ENCODE results near the gene DNTT.
A peak's percentile ranks its signal among the peaks of the same experiment; 100 is the strongest.

The DNTT gene

DNA sequence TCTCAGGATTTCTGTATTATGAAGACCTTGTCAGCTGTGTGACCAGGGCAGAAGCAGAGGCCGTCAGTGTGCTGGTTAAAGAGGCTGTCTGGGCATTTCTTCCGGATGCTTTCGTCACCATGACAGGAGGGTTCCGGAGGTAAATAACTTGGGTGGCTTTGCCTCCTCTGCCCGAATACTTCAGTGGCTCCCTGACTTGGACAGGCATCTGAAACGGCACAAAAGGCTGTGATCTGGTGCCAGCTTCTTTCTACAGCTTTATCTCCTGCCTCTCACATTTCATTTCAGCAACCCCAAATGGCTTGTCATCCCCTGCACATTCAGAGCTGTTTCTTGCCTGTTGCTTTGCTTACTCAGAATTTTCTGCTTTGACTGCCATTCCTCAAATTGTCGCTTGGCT, 23.2 kb downstream of the DNTT start:
- TF ChIP-seq, protein P1, sequence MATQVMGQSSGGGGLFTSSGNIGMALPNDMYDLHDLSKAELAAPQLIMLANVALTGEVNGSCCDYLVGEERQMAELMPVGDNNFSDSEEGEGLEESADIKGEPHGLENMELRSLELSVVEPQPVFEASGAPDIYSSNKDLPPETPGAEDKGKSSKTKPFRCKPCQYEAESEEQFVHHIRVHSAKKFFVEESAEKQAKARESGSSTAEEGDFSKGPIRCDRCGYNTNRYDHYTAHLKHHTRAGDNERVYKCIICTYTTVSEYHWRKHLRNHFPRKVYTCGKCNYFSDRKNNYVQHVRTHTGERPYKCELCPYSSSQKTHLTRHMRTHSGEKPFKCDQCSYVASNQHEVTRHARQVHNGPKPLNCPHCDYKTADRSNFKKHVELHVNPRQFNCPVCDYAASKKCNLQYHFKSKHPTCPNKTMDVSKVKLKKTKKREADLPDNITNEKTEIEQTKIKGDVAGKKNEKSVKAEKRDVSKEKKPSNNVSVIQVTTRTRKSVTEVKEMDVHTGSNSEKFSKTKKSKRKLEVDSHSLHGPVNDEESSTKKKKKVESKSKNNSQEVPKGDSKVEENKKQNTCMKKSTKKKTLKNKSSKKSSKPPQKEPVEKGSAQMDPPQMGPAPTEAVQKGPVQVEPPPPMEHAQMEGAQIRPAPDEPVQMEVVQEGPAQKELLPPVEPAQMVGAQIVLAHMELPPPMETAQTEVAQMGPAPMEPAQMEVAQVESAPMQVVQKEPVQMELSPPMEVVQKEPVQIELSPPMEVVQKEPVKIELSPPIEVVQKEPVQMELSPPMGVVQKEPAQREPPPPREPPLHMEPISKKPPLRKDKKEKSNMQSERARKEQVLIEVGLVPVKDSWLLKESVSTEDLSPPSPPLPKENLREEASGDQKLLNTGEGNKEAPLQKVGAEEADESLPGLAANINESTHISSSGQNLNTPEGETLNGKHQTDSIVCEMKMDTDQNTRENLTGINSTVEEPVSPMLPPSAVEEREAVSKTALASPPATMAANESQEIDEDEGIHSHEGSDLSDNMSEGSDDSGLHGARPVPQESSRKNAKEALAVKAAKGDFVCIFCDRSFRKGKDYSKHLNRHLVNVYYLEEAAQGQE (IDR thresholded peaks at IDR 0.05; ENCODE audit: insufficient replicate concordance, low read depth): no peak
- TF ChIP-seq GABPA (IDR thresholded peaks at IDR 0.05; ENCODE audit: low read depth) (no peak), POLR2AphosphoS5 (IDR thresholded peaks at IDR 0.05; ENCODE audit: low read depth) (no peak), SPI1 (IDR thresholded peaks at IDR 0.05; ENCODE audit: borderline replicate concordance, low read depth) (no peak)
- TF ChIP-seq, protein P2, sequence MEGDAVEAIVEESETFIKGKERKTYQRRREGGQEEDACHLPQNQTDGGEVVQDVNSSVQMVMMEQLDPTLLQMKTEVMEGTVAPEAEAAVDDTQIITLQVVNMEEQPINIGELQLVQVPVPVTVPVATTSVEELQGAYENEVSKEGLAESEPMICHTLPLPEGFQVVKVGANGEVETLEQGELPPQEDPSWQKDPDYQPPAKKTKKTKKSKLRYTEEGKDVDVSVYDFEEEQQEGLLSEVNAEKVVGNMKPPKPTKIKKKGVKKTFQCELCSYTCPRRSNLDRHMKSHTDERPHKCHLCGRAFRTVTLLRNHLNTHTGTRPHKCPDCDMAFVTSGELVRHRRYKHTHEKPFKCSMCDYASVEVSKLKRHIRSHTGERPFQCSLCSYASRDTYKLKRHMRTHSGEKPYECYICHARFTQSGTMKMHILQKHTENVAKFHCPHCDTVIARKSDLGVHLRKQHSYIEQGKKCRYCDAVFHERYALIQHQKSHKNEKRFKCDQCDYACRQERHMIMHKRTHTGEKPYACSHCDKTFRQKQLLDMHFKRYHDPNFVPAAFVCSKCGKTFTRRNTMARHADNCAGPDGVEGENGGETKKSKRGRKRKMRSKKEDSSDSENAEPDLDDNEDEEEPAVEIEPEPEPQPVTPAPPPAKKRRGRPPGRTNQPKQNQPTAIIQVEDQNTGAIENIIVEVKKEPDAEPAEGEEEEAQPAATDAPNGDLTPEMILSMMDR (IDR thresholded peaks at IDR 0.05; ENCODE audit: insufficient read depth, low read length): no peak
- Histone ChIP-seq H3K27me3 (ENCODE audit: insufficient read depth, poor library complexity, severe bottlenecking) (no peaks in the 10 kb centered on the region), H3K4me3 (replicated peaks; ENCODE audit: insufficient read depth, low read length) (no peak overlapping the region), H3K27ac (replicated peaks) (no peak overlapping the region)
- no peak for DNase-seq (ENCODE audit: low read depth in 1 of 2, low spot score in 1 of 2)

DNA sequence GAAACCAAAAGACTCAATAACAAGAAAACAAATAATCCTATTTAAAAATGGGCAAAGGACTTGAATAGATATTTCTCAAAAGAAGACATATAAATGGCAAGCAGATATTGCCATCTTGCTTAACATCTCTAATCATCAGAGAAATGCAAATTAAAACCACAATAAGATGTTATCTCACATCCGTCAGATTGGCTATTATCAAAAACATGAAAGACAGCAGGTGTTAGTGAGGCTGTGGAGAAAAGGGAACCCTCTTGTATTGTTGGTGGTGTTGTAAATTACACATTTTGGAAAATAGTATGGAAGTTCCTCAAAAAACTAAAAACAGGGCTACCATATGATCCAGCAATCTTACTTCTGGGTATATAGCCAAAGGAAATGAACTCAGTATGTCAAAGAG, 28.9 kb downstream of the DNTT start:
- no peaks in the 10 kb centered on the region for H3K27me3 ChIP-seq (ENCODE audit: insufficient read depth, poor library complexity, severe bottlenecking)
- no peak overlapping the region for H3K27ac ChIP-seq (replicated peaks)
- no peak overlapping the region for H3K4me3 ChIP-seq (replicated peaks; ENCODE audit: insufficient read depth, low read length)
- no peak for DNase-seq (ENCODE audit: low read depth in 1 of 2, low spot score in 1 of 2)
- no peak for TF ChIP-seq GABPA (IDR thresholded peaks at IDR 0.05; ENCODE audit: low read depth)
- TF ChIP-seq, protein P2 (IDR thresholded peaks at IDR 0.05; ENCODE audit: insufficient read depth, low read length): no peak
- TF ChIP-seq, protein P1 (IDR thresholded peaks at IDR 0.05; ENCODE audit: insufficient replicate concordance, low read depth): no peak
- TF ChIP-seq SPI1 (IDR thresholded peaks at IDR 0.05; ENCODE audit: borderline replicate concordance, low read depth): 0 out of 2 replicates have a peak, but pooled peaks have one; percentile 1

DNA sequence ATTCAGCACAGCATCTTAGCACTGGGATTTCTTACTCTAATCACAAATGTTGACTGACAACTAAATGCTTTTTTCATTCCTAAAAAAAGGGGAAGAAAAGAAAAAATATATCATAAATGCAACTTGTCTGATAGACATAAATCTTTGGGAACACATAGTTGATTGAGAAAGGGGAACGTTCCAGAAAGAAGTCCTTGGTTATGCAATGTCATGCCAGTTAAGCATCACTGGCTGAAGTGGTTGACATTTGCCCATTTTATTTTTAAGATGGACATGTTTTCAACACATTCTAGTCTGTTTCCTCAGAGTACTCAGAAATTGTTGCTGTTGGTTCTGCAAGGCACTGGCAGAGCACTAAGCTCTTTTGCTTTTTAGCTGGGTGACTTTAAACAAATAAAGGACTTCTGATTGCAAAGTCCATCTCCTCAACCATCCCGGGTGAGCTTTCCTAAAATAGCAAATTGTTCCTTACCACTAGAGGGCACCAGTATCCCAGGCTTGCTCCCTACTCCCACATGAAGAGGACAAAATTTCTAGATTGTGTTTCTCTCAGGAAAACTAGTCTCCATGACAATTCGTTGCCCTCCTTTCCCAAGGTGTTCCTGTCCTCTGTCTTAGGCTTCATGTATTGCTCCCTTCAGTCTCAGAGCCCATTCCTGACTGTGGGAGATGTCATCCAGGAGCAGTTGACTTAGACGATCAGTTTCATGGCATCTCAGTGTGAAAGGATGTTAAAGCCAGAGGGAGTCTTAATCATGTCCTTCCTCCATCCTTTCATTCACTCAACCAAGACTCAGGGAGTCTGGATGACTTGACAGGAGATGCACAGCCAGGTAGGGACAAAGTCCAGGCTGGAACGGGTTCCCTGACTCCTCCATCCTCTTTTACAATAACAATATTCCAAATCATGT, 30.6 kb downstream of the DNTT start:
- TF ChIP-seq, protein P2 (IDR thresholded peaks at IDR 0.05; ENCODE audit: insufficient read depth, low read length): peak; percentile 57
- no peak for TF ChIP-seq POLR2AphosphoS5 (IDR thresholded peaks at IDR 0.05; ENCODE audit: low read depth)

More for the DNA sequence above, 30.6 kb downstream of the DNTT start:
- H3K27me3 ChIP-seq (ENCODE audit: insufficient read depth, poor library complexity, severe bottlenecking): no peaks in the 10 kb centered on the region
- no peak overlapping the region for H3K27ac ChIP-seq (replicated peaks)
- DNase-seq (ENCODE audit: low read depth in 1 of 2, low spot score in 1 of 2): no peak
- no peak overlapping the region for H3K4me3 ChIP-seq (replicated peaks; ENCODE audit: insufficient read depth, low read length)

Data from HL-60 (cell line).